ENCODE measurements around the gene TRPV6.

The TRPV6 gene

DNA sequence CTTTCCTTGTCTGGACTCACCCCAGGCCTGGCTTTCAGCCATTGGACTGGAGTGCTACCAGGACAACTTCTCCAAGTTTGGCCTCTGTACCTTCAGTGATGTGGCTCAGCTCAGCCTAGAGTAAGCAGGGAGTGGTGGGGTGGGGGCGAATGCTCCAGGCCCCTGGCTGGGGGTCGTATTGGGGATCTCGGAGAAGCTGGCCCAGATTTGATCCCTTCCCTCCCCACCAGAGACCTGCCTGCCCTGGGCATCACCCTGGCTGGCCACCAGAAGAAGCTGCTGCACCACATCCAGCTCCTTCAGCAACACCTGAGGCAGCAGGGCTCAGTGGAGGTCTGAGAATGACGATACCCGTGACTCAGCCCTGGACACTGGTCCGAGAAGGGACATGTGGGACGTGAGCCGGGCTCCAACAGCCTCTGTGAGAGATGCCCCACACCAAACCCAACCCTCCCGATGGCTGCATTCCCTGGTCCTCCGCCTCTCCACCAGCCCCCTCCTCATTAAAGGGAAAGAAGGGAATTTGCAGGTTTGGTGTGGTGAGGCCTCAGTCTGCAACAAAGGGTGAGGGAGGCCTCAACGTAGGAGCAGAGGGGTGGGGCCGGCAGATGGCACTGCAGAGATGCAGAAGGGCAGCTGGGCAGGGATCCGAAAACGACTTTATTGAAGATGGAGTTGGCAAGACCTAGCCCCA, 14.8 kb downstream of the TRPV6 start:
- in situ Hi-C loops (cut with MboI; ENCODE audit: low sequenced_read_pairs) = loop anchor here (10.0 to 25.0 kb wide), 3 partner anchors 92 to 344 kb away; partner anchors contain the start of gene KEL

DNA sequence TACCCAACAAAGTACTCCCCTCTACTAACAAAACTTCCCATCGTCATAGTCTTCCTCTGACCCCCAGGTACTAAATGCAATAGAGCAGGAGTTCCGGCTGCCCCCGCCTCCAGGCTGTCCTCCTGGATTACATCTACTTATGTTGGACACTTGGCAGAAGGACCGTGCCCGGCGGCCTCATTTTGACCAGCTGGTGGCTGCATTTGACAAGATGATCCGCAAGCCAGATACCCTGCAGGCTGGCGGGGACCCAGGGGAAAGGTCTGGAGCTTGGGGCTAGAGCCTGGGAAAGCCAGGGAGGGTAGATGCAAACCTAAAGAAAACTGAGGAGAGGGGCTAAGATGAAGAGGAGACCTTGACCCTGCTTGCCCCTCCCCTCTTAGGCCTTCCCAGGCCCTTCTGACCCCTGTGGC, 15.4 kb downstream of the TRPV6 start:
- in situ Hi-C loops (cut with MboI; ENCODE audit: low sequenced_read_pairs) = loop anchor here (10.0 to 25.0 kb wide), 3 partner anchors 92 to 345 kb away; partner anchors contain the start of gene KEL

DNA sequence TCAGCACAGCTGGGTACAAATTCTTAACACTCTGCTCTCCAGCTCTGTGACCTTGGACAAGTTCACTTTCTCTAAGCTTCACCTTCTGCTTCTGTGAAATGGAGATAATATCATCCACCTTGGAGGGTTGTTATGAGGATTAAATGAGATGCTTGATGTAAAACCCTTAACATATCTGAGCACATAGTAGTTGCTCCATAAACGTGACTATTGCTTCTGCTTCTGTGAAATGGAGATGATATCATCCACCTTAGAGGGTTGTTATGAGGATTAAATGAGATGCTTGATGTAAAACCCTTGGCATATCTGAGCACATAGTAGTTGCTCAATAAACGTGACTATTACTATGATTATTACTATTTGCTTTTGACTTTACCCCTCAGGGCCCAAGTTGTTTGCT, 16.1 kb downstream of the TRPV6 start:
- in situ Hi-C loops (cut with MboI; ENCODE audit: low sequenced_read_pairs) = loop anchor here (25.0 kb wide), 1 partner anchor 93 kb away; the partner anchor contains the start of gene KEL

GRCh38 chr7:142868986-142869415, 16.5 kb downstream of the TRPV6 start:
- in situ Hi-C loops (cut with MboI; ENCODE audit: low sequenced_read_pairs) = loop anchor here (25.0 kb wide), 1 partner anchor 93 kb away; the partner anchor contains the start of gene KEL

GRCh38 chr7:142868188-142868985, 17.2 kb downstream of the TRPV6 start:
- in situ Hi-C loops (cut with MboI; ENCODE audit: low sequenced_read_pairs) = loop anchor here (25.0 kb wide), 1 partner anchor 94 kb away; the partner anchor contains the start of gene KEL

DNA sequence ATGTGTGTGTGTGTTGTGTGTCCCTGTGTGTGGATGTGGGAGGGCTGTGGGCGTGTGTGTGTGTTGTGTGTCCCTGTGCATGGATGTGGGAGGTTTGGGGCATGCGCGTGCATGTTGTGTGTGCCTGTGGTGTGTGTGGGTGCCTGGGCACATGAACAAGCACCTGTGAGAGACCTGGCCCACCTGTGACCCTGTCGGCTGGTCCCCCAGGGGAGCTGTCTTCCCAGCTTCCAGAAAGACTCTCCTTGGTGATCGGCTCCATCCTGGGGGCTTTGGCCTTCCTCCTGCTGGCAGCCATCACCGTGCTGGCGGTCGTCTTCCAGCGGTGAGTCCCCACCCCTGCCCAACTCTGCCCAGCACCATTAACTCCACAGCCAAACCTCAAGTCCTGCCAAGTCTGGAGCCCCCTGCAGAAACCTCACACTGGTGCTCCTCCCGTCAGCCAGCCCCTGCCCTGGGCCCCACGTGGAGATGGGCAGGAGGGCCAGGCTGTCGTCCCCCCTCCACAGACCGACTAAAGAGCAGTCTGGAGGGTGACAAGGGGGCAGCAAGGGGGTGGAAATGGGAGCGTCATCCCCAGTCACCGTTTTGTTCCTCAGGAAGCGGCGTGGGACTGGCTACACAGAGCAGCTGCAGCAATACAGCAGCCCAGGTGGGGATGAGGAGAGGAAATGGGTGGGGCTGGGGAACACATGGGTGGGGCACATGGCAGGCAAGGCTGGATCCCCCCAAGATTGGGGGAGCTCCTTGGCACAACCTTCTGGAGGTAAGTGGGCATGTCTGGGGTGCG, 18.0 kb downstream of the TRPV6 start:
- in situ Hi-C loops (cut with MboI; ENCODE audit: low sequenced_read_pairs) = loop anchor here (25.0 kb wide), 1 partner anchor 95 kb away; the partner anchor contains the start of gene KEL

- in situ Hi-C loops (cut with MboI; ENCODE audit: low sequenced_read_pairs) = loop anchor here (25.0 kb wide), 1 partner anchor 95 kb away; the partner anchor contains the start of gene KEL
These were observed 18.5 kb downstream of the TRPV6 start for GRCh38 chr7:142867097-142867378.

- in situ Hi-C loops (cut with MboI; ENCODE audit: low sequenced_read_pairs) = loop anchor here (25.0 kb wide), 1 partner anchor 96 kb away; the partner anchor contains the start of gene KEL
These were observed 19.0 kb downstream of the TRPV6 start for GRCh38 chr7:142866361-142867096.

- in situ Hi-C loops (cut with MboI; ENCODE audit: low sequenced_read_pairs) = loop anchor here (25.0 kb wide), 1 partner anchor 97 kb away; the partner anchor contains the start of gene KEL
These were observed 19.8 kb downstream of the TRPV6 start for GRCh38 chr7:142865766-142866165.

- in situ Hi-C loops (cut with MboI; ENCODE audit: low sequenced_read_pairs) = loop anchor here (25.0 kb wide), 1 partner anchor 97 kb away; the partner anchor contains the start of gene KEL
These were observed 20.4 kb downstream of the TRPV6 start for GRCh38 chr7:142864980-142865747.

DNA sequence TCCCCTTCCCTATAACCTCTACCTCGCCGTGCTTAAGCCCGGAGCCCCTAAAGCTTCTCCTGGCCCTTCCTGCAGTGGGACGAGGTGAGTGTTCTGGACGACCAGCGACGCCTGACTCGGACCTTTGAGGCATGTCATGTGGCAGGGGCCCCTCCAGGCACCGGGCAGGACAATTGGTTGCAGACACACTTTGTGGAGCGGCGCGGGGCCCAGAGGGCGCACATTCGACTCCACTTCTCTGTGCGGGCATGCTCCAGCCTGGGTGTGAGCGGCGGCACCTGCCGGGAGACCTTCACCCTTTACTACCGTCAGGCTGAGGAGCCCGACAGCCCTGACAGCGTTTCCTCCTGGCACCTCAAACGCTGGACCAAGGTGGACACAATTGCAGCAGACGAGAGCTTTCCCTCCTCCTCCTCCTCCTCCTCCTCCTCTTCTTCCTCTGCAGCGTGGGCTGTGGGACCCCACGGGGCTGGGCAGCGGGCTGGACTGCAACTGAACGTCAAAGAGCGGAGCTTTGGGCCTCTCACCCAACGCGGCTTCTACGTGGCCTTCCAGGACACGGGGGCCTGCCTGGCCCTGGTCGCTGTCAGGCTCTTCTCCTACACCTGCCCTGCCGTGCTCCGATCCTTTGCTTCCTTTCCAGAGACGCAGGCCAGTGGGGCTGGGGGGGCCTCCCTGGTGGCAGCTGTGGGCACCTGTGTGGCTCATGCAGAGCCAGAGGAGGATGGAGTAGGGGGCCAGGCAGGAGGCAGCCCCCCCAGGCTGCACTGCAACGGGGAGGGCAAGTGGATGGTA, 21.5 kb downstream of the TRPV6 start:
- in situ Hi-C loops (cut with MboI; ENCODE audit: low sequenced_read_pairs) = loop anchor here (25.0 kb wide), 1 partner anchor 98 kb away; the partner anchor contains the start of gene KEL

- in situ Hi-C loops (cut with MboI; ENCODE audit: low sequenced_read_pairs) = loop anchor here (25.0 kb wide), 1 partner anchor 99 kb away; the partner anchor contains the start of gene KEL
These were observed 22.7 kb downstream of the TRPV6 start for GRCh38 chr7:142862786-142863400.

DNA sequence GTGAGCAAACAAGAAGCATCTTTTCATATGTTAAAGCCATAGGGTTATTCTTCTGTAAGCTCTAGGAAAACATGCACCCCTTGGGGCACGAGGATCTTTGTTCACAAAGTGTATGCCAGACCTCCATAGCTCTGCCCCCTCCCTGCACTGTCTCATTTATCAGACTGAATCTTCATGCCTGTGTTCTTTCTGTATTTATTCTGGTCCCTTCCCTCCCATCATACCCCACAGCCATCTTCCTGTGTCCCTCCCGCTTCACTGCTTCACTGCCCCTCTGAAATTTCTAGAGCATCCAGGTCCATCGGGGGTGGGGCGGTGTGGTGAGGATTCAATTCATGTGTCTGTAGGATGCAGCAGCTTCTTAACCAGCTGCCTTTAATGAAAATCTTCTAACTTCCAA, 23.2 kb downstream of the TRPV6 start:
- in situ Hi-C loops (cut with MboI; ENCODE audit: low sequenced_read_pairs) = loop anchor here (25.0 kb wide), 1 partner anchor 100 kb away; the partner anchor contains the start of gene KEL

- in situ Hi-C loops (cut with MboI; ENCODE audit: low sequenced_read_pairs) = loop anchor here (25.0 kb wide), 1 partner anchor 101 kb away; the partner anchor contains the start of gene KEL
These were observed 24.6 kb downstream of the TRPV6 start for GRCh38 chr7:142860968-142861367.

GRCh38 chr7:142859829-142860228, 25.7 kb downstream of the TRPV6 start:
- in situ Hi-C loops (cut with MboI; ENCODE audit: low sequenced_read_pairs) = loop anchor here (25.0 kb wide), 1 partner anchor 102 kb away; the partner anchor contains the start of gene KEL

- in situ Hi-C loops (cut with MboI; ENCODE audit: low sequenced_read_pairs) = loop anchor here (25.0 kb wide), 1 partner anchor 103 kb away; the partner anchor contains the start of gene KEL
These were observed 26.1 kb downstream of the TRPV6 start for GRCh38 chr7:142859411-142859810.

- in situ Hi-C loops (cut with MboI; ENCODE audit: low sequenced_read_pairs) = loop anchor here (25.0 kb wide), 1 partner anchor 105 kb away; the partner anchor contains the start of gene KEL
These were observed 27.9 kb downstream of the TRPV6 start for GRCh38 chr7:142857625-142858024.

Data from HL-60/S4 (cell line).